IMR-90 (cell line): ENCODE results near the gene CFAP157. TPM values are rescaled to one million over a fixed set of nuclear protein-coding genes. Genes with fewer than 3 reads are reported as not detected.

ENCODE experiments used
- ATAC-seq: fragments of 200-7000 bp; cut with Tn5 transposase; 2 replicates; pipeline ENCODE4 v1.9.1; 2020; ENCODE audit warnings: low read depth, mild to moderate bottlenecking, moderate library complexity
- BruUV-seq: library from RNA; stranded (reverse); fragments of 400-500 nt; replicated peaks from 2 replicates; lab custom pipeline; 2021; lab: Mats Ljungman, UMichigan
- CTCF ChIA-PET: fragments of 300-600 bp; formaldehyde crosslinking; extraction: SDS; loops from one replicate; lab custom pipeline; 2021; ENCODE audit warnings: antibody characterized with exemption; lab: Yijun Ruan, JAX
- POLR2A ChIA-PET: fragments of 300-600 bp; sonication (Branson Sonifier 250); formaldehyde crosslinking; loops from one replicate; lab custom pipeline; 2022; ENCODE audit warnings: antibody characterized with exemption; ENCODE audit not compliant: unreplicated experiment; lab: Charles Lee
- DNase-seq: peaks from one replicate; pipeline ENCODE4 v3.0.0; 2013
- H2AFZ ChIP-seq: replicated peaks from 2 replicates; pipeline ENCODE3; 2013; ENCODE audit warnings: low read length, mild to moderate bottlenecking; ENCODE audit not compliant: poor library complexity
- H2AK5ac ChIP-seq: 2 replicates; pipeline ENCODE4 v1.6.1; 2013; ENCODE audit warnings: low read depth, low read length, inconsistent platforms
- H2AK9ac ChIP-seq: replicated peaks from 2 replicates; pipeline ENCODE3; 2013; ENCODE audit warnings: mild to moderate bottlenecking, low read depth, low read length, moderate library complexity; ENCODE audit not compliant: poor library complexity
- H2BK120ac ChIP-seq: 2 replicates; pipeline ENCODE4 v1.6.1; 2013; ENCODE audit warnings: low read depth, low read length, inconsistent platforms
- H2BK15ac ChIP-seq: 3 replicates; pipeline ENCODE4 v1.6.1; 2013; ENCODE audit warnings: low read depth, low read length, inconsistent platforms
- H2BK20ac ChIP-seq: 2 replicates; pipeline ENCODE4 v1.6.1; 2013; ENCODE audit warnings: low read depth, mild to moderate bottlenecking, inconsistent platforms, low read length, moderate library complexity
- H2BK5ac ChIP-seq: 2 replicates; pipeline ENCODE4 v1.6.1; 2013; ENCODE audit warnings: mild to moderate bottlenecking, low read depth, low read length, inconsistent platforms; ENCODE audit not compliant: poor library complexity, severe bottlenecking
- H3K14ac ChIP-seq: replicated peaks from 2 replicates; pipeline ENCODE4 v1.6.1; 2013; ENCODE audit warnings: low read depth, low read length, inconsistent platforms
- H3K18ac ChIP-seq: 2 replicates; pipeline ENCODE4 v1.6.1; 2013; ENCODE audit warnings: low read depth, low read length, control low read depth
- H3K23ac ChIP-seq: 2 replicates; pipeline ENCODE4 v1.6.1; 2013; ENCODE audit warnings: low read depth, low read length, inconsistent platforms
- H3K27ac ChIP-seq: 2 replicates; pipeline ENCODE4 v1.5.1; 2013; ENCODE audit warnings: mild to moderate bottlenecking, control low read depth, low read length; ENCODE audit not compliant: insufficient read depth
- H3K27me3 ChIP-seq: 2 replicates; pipeline ENCODE4 v1.6.1; 2013; ENCODE audit warnings: low read length; ENCODE audit not compliant: control insufficient read depth, insufficient read depth
- H3K36me3 ChIP-seq: 2 replicates; pipeline ENCODE4 v1.6.1; 2013; ENCODE audit warnings: low read length, mixed read lengths; ENCODE audit not compliant: control insufficient read depth, insufficient read depth
- H3K4ac ChIP-seq: 2 replicates; pipeline ENCODE4 v1.6.1; 2013; ENCODE audit warnings: low read depth, low read length, inconsistent platforms
- H3K4me1 ChIP-seq: 2 replicates; pipeline ENCODE4 v1.6.1; 2013; ENCODE audit warnings: low read length, mixed read lengths; ENCODE audit not compliant: control insufficient read depth, insufficient read depth
- H3K4me2 ChIP-seq: 2 replicates; pipeline ENCODE4 v1.6.1; 2013; ENCODE audit warnings: low read depth, mild to moderate bottlenecking, control low read depth, low read length, moderate library complexity
- H3K4me3 ChIP-seq: 2 replicates; pipeline ENCODE4 v1.5.1; 2013; ENCODE audit warnings: low read depth, mild to moderate bottlenecking, control low read depth, low read length, moderate library complexity; ENCODE audit not compliant: insufficient read depth
- H3K56ac ChIP-seq: 2 replicates; pipeline ENCODE4 v1.6.1; 2013; ENCODE audit warnings: low read length, inconsistent platforms; ENCODE audit not compliant: insufficient read depth; ENCODE audit errors: extremely low read depth
- H3K79me1 ChIP-seq, 2 experiments: 2 replicates each; pipeline ENCODE4 v1.6.1; 2013; ENCODE audit warnings: low read length in 2 of 2, inconsistent platforms in 1 of 2, low read depth in 1 of 2
- H3K9ac ChIP-seq: 2 replicates; pipeline ENCODE4 v1.6.1; 2013; ENCODE audit warnings: low read depth, low read length, control low read depth
- H3K9me1 ChIP-seq: 2 replicates; pipeline ENCODE4 v1.6.1; 2013; ENCODE audit warnings: low read length, inconsistent platforms; ENCODE audit not compliant: insufficient read depth
- H3K9me3 ChIP-seq: 2 replicates; pipeline ENCODE4 v1.6.1; 2013; ENCODE audit warnings: low read length; ENCODE audit not compliant: control insufficient read depth, insufficient read depth
- H4K20me1 ChIP-seq: 2 replicates; pipeline ENCODE4 v1.6.1; 2013; ENCODE audit warnings: low read length, inconsistent platforms; ENCODE audit not compliant: insufficient read depth
- H4K5ac ChIP-seq: 2 replicates; pipeline ENCODE4 v1.6.1; 2013; ENCODE audit warnings: mild to moderate bottlenecking, low read depth, low read length, control low read depth
- H4K8ac ChIP-seq, 2 experiments: 2 replicates each; pipeline ENCODE4 v1.6.1; 2013; ENCODE audit warnings: low read depth in 2 of 2, low read length in 2 of 2, control low read depth in 1 of 2, inconsistent platforms in 1 of 2
- H4K91ac ChIP-seq: 2 replicates; pipeline ENCODE4 v1.6.1; 2013; ENCODE audit warnings: low read depth, low read length, inconsistent platforms; ENCODE audit not compliant: insufficient read depth
- FOS ChIP-seq: fragments of 150-350 bp; IDR thresholded peaks from 2 replicates; pipeline ENCODE4 v1.6.1; 2016; ENCODE audit warnings: low read depth, low read length
- RAD21 ChIP-seq: IDR thresholded peaks from 2 replicates; pipeline ENCODE4 v1.6.1; 2012; ENCODE audit warnings: low read length, improper control_type of control experiment
- WGBS, 2 experiments: methylation state at CpG; one replicate each; pipeline versions ENCODE4 v1.1.5 to v1.1.7; 2013; ENCODE audit warnings: missing lambda C conversion rate in 2 of 2; ENCODE audit not compliant: insufficient read length in 1 of 2; ENCODE audit errors: extremely low coverage in 2 of 2; 5-methylcytosine and 5-hydroxymethylcytosine counted together
- dilution Hi-C: fragments of 300-500 bp; cut with HindIII; formaldehyde crosslinking; loops from one replicate; pipeline ENCODE4 v1.14.3; 2018; ENCODE audit warnings: low sequenced_read_pairs; ENCODE audit not compliant: unreplicated experiment
- in situ Hi-C: fragments of 300-500 bp; cut with MboI; formaldehyde crosslinking; loops from 3 replicates; pipeline ENCODE4 v1.14.3; 2019; ENCODE audit warnings: low sequenced_read_pairs, inconsistent platforms, mixed read lengths
- intact Hi-C: fragments of 100-400 bp; cut with micrococcal nuclease; formaldehyde crosslinking; loops from 2 replicates; pipeline ENCODE4 v1.10.0; 2022
- polyA plus RNA-seq, 3 experiments: library from polyadenylated mRNA; depleted of rRNA; stranded (reverse); fragments of >200 nt; gene quantifications; 2 replicates each; pipeline ENCODE4 v1.2.3, GENCODE V29; 2012; ENCODE audit warnings: low replicate concordance in 1 of 3
- total RNA-seq: library from RNA; depleted of rRNA; stranded (reverse); fragments of >200 nt; gene quantifications from 2 replicates; pipeline ENCODE4 v1.2.3, GENCODE V29; 2012

Gene CFAP157
- total and polyA plus RNA-seq, 2 of the 4 experiments (the other 2 are of a cell fraction), result not detected

- no CpG with 5 or more reads among the region's 11 CpGs for WGBS, 2 experiments
- Histone ChIP-seq H3K14ac (no peak overlapping the region), H3K4me2 (no peak overlapping the region), H2BK5ac (no peak overlapping the region), H3K9me3 (no peaks in the 10 kb centered on the region), H3K9me1 (no peaks in the 10 kb centered on the region; the same call in 1 of the 2 replicates), H4K91ac (no peak overlapping the region), H2AK5ac (no peak overlapping the region), H3K23ac (no peak overlapping the region), H2AK9ac (peak overlapping the region; percentile 28), H3K36me3 (no peaks in the 10 kb centered on the region), H3K27ac (no peak overlapping the region), H3K56ac (no peak overlapping the region), H2BK120ac (no peak overlapping the region), H3K79me1 (no peaks in the 10 kb centered on the region), H3K4ac (no peak overlapping the region), H4K20me1 (no peaks in the 10 kb centered on the region), H3K9ac (no peak overlapping the region), H3K4me1 (0 out of 2 replicates have a peak, but pooled peaks cover 1% of the 10 kb centered on the region), H2BK20ac (no peak overlapping the region), H4K8ac (no peak overlapping the region), H3K18ac (no peak overlapping the region), H2AFZ (peak overlapping the region; percentile 61), H4K5ac (no peak overlapping the region), H3K4me3 (no peak overlapping the region), H3K27me3 (peaks cover 4% of the 10 kb centered on the region; the same call in 1 of the 2 replicates), H2BK15ac (no peak overlapping the region)
- DNase-seq, result no peak
- TF ChIP-seq FOS (no peak), RAD21 (no peak)
- BruUV-seq, result no TSS peak
- ChIA-PET POLR2A (no interaction called here), CTCF (interaction anchor here (0.6 to 0.8 kb wide), 2 partner anchors 13 to 106 kb away, joined by 3 to 4 read pairs; partner anchors contain the start of gene TOR2A)
- intact Hi-C loops, result no loop called here
- dilution Hi-C loops, result no loop called here
- ATAC-seq, result no peak
- in situ Hi-C loops, result no loop called here
These were observed 14.6 kb downstream of the CFAP157 start for GRCh38 chr9:127721391-127721821.
